ENCODE results near the gene JOSD2.

DNA sequence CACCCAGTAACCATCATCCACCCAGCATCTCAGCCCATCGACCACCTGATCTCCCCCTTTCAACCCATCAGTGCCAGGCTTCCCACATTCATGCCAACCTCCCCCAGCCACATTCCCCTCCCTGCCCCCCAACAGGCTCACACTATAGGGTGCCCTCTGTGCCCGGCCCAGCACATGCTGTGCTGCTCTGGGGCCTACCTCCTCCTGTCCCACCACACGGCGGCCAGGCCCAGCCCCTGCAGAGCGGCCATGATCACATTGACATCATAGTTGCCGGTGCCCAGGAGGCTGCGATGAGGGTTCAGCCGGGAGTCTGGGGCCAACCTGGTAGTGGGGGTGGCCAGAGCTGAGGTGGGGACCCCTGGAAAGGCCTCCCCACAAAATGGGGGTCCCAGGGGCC, 3.6 kb downstream of the JOSD2 start:
- TF ChIP-seq CTCF (IDR thresholded peaks at IDR 0.05) (no peak), EP300 (IDR thresholded peaks at IDR 0.05) (no peak)
